OCI-LY3 (cell line): ENCODE data around the gene C16orf89.

Source experiments
- EZH2phosphoT487 ChIP-seq: fragments of 200-600 bp; shearing (Covaris generic); IDR thresholded peaks from 2 replicates; pipeline ENCODE4 v1.6.1; 2018; ENCODE audit warnings: antibody characterized with exemption, mixed run types, low read depth
- TF ChIP-seq, protein P1 (sequence below): fragments of 200-600, 300-600 bp; sonication (generic); IDR thresholded peaks from 2 replicates; pipeline ENCODE4 v1.5.1; 2014; ENCODE audit warnings: antibody characterized with exemption, low read length, low read depth

- TF ChIP-seq, protein P1, sequence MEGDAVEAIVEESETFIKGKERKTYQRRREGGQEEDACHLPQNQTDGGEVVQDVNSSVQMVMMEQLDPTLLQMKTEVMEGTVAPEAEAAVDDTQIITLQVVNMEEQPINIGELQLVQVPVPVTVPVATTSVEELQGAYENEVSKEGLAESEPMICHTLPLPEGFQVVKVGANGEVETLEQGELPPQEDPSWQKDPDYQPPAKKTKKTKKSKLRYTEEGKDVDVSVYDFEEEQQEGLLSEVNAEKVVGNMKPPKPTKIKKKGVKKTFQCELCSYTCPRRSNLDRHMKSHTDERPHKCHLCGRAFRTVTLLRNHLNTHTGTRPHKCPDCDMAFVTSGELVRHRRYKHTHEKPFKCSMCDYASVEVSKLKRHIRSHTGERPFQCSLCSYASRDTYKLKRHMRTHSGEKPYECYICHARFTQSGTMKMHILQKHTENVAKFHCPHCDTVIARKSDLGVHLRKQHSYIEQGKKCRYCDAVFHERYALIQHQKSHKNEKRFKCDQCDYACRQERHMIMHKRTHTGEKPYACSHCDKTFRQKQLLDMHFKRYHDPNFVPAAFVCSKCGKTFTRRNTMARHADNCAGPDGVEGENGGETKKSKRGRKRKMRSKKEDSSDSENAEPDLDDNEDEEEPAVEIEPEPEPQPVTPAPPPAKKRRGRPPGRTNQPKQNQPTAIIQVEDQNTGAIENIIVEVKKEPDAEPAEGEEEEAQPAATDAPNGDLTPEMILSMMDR, result no peak
- no peak for TF ChIP-seq EZH2phosphoT487
Observed at GRCh38 chr16:5035909-5036227, 29.9 kb downstream of the C16orf89 start.
